Measurements from ENCODE around the gene BRD1. TPM values are rescaled to one million over a fixed set of nuclear protein-coding genes. Genes with fewer than 3 reads are reported as not detected.

The BRD1 gene
- total RNA-seq, 1 donor from 2014 or later: 35.1 TPM

DNA sequence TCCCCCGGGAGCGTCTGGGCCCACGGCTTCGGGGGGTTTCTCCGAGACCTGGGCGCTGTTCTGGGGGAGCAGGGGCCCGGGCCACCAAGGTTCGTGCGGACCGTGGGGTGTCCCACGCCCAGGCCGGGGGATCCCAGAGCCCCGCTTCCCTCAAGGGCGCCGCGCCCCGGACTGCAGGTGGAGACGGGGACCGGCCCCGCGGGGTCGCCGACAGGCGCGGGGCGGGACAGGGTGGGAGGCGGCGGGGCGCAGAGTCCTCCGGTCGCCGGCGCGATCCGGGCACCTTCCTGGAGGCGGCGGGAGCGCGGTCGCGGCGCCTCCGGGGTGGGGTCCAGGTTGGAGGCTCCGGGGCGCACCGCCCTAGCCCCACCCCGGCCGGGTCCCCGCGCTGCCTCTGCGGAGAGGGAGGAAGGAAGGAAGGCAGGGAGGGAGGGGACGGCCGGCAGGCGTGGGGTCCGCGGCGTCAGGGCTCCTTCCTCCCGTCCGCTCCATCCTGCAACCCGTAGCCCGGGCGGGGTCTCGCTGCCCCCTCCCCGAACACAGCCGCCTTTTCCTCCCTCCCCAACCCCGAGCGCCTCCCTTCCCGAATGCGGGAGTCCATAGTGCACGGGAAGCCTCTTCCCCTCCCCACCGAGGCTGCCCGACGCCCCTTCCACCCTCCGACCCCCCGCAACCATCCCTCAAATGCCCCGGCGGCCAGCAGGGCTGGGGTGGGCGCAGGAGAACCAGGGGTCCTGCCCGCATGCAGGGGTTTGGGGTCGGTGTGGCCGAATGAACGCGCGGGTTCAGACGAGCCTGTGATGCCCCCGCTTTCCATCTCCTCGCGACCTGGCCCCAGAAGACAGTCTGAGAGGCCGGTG lies 21.7 kb upstream of the BRD1 start:
- DNase-seq (ENCODE audit: extremely low spot score in 2 of 2): no peak
- intact Hi-C loops (cut with DNase I): loop anchor here (5.0 kb wide), 1 partner anchor 68 kb away; the partner anchor contains the start of genes ALG12 and CRELD2
- Histone ChIP-seq H3K27ac (no peak overlapping the region), H3K9me3 (no peaks in the 10 kb centered on the region), H3K27me3 (peaks cover 9% of the 10 kb centered on the region), H3K4me1 (peaks cover 22% of the 10 kb centered on the region), H3K36me3 (no peaks in the 10 kb centered on the region), H3K4me3 (peak overlapping the region; percentile 38 to 52)
- TF ChIP-seq, protein P1, sequence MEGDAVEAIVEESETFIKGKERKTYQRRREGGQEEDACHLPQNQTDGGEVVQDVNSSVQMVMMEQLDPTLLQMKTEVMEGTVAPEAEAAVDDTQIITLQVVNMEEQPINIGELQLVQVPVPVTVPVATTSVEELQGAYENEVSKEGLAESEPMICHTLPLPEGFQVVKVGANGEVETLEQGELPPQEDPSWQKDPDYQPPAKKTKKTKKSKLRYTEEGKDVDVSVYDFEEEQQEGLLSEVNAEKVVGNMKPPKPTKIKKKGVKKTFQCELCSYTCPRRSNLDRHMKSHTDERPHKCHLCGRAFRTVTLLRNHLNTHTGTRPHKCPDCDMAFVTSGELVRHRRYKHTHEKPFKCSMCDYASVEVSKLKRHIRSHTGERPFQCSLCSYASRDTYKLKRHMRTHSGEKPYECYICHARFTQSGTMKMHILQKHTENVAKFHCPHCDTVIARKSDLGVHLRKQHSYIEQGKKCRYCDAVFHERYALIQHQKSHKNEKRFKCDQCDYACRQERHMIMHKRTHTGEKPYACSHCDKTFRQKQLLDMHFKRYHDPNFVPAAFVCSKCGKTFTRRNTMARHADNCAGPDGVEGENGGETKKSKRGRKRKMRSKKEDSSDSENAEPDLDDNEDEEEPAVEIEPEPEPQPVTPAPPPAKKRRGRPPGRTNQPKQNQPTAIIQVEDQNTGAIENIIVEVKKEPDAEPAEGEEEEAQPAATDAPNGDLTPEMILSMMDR (IDR thresholded peaks at IDR 0.05): no peak
- TF ChIP-seq POLR2AphosphoS5 (IDR thresholded peaks at IDR 0.05; ENCODE audit: insufficient read depth in 1 of 2, low read depth in 1 of 2): no peak

DNA sequence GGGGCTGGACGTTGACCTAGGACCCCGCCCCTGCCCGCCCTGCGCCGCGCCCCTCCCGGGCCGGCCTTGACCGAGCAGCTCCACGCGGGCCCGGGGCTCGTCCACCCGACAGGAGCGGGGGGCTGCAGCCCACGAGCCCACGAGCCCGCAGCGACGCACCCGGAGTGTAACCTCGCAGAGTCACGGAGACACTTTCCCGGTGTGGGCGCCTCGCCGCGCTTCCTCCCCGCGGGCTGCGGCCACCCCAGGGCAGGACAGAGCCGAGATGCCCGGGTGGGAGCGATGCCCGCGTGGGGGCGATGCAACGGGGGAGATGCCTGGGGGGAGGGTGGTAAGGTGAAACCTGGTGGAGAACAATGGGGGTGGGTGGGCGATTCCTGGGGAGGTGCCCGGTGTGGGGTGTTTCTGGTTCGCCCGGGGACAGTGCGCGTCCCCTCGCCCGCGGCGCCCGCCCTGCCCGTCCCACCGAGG lies 21.1 kb upstream of the BRD1 start:
- Histone ChIP-seq H3K27ac (no peak overlapping the region), H3K27me3 (peaks cover 9% of the 10 kb centered on the region), H3K9me3 (no peaks in the 10 kb centered on the region), H3K4me3 (peak overlapping the region; percentile 38 to 52), H3K4me1 (peaks cover 21% of the 10 kb centered on the region), H3K36me3 (no peaks in the 10 kb centered on the region)
- intact Hi-C loops (cut with DNase I): no loop called here
- TF ChIP-seq, protein P1 (IDR thresholded peaks at IDR 0.05): no peak
- no peak for TF ChIP-seq POLR2AphosphoS5 (IDR thresholded peaks at IDR 0.05; ENCODE audit: insufficient read depth in 1 of 2, low read depth in 1 of 2)
- no peak for DNase-seq (ENCODE audit: extremely low spot score in 2 of 2)

DNA sequence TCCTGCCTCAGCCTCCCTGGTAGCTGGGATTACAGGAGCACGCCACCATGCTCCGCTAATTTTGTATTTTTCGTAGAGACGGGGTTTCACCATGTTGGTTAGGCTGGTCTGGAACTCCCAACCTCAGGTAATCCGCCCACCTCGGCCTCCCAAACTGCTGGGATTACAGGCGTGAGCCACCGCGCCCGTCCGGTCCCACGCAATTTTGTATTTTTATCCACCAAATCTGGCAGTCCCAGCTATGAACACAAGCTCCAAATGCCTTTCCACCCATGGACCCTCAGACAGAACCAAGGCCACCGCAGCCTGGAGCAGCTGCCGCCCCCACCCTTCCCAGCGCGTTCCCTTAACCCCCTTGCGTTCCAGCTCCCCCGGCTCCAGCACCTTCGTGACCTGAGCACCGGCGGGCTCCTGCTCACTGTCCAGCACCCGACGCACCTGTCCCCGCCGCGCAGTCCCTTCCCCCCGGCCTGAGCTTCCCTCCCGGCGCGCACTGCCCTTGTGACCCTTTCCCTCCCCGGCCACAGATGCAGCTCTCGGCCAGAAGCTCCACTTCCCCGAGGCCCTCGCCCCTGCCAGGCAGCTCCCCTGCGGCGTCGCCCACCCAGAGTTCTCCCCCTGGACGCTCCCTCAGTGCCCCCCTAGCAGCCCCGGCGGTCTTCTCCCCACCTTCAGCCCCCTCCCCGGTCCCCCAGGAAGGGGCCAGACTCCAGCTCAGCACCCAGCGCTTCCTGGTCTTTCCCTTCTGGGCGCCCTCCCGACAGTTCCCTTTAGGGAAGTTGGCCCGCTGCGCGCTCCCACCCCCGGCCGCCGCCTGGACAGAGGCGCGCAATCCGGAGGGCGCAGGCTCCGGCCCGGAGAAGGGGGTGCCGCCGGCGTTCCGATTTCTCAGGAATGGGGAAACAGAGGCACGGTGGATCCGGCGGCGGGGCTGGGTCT lies 20.3 kb upstream of the BRD1 start:
- H3K36me3 ChIP-seq: no peaks in the 10 kb centered on the region
- peaks cover 9% of the 10 kb centered on the region for H3K27me3 ChIP-seq
- intact Hi-C loops (cut with DNase I): no loop called here
- no peak for DNase-seq (ENCODE audit: extremely low spot score in 2 of 2)
- H3K4me1 ChIP-seq: peaks cover 21% of the 10 kb centered on the region
- H3K27ac ChIP-seq: no peak overlapping the region
- TF ChIP-seq POLR2A (IDR thresholded peaks at IDR 0.05): no peak
- TF ChIP-seq POLR2AphosphoS5 (IDR thresholded peaks at IDR 0.05; ENCODE audit: insufficient read depth in 1 of 2, low read depth in 1 of 2): no peak
- TF ChIP-seq, protein P1 (IDR thresholded peaks at IDR 0.05): no peak
- peak overlapping the region; percentile 38 to 52 for H3K4me3 ChIP-seq
- no peaks in the 10 kb centered on the region for H3K9me3 ChIP-seq

DNA sequence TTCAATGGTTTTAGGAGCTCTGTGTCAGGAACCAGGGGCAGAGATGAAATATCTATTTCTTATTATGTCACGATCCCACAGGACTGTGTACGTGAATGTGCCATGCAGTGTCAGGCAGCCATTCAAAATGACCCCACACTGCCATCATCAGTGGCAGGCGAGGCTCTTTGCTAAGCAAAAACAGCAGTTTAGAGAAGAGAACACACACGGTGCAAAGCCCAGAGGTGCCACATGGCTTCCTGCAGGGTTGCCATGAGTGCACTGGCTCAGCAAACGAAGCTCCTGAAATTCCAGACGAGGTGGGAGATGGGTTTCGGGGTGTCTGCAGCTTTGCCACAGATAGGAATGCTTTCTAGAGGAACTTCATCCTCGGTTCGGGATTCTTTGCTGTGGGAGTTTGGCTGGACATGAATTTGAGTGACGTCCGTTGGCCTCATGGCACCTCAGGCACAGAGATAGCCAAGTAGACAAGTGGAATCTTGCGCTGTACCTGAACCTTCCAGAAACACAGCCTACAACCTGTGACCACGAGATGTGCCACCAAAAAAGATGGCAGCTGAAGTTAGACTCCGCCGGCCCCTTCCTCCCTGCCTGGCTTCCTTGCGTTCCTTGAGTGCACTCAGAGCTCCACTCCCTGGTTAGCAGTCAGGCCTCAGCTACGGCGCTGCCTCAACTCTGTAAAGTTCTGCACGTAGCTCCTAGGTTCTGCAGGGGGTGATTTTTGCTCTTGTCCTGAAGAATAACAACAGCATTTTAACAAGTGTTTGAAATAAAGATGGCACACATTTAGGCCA lies 18.2 kb upstream of the BRD1 start:
- TF ChIP-seq POLR2AphosphoS5 (IDR thresholded peaks at IDR 0.05; ENCODE audit: insufficient read depth in 1 of 2, low read depth in 1 of 2): no peak
- TF ChIP-seq, protein P1 (IDR thresholded peaks at IDR 0.05): no peak
- Histone ChIP-seq H3K9me3 (no peaks in the 10 kb centered on the region), H3K27ac (no peak overlapping the region), H3K27me3 (peaks cover 9% of the 10 kb centered on the region), H3K4me1 (peaks cover 21% of the 10 kb centered on the region), H3K4me3 (no peak overlapping the region), H3K36me3 (no peaks in the 10 kb centered on the region)
- intact Hi-C loops (cut with DNase I): no loop called here
- no peak for DNase-seq (ENCODE audit: extremely low spot score in 2 of 2)
